Testis (tissue), 5 donors: Measurements from ENCODE around the gene SMIM38. TPM values are rescaled to one million over a fixed set of nuclear protein-coding genes. Genes with fewer than 3 reads are reported as not detected.

Experiments used
- DNase-seq: peaks from one replicate; pipeline ENCODE4 v3.0.0-alpha.2; 2019
- H3K27ac ChIP-seq, 2 donors: fragments of 200-600 bp; sonication (generic); one replicate each; pipeline ENCODE4 v1.5.1; 2019
- H3K27me3 ChIP-seq: fragments of 200-600 bp; sonication (generic); one replicate; pipeline ENCODE4 v1.5.1; 2019
- H3K36me3 ChIP-seq: fragments of 200-600 bp; sonication (generic); one replicate; pipeline ENCODE4 v1.5.1; 2017; ENCODE audit warnings: low read depth; ENCODE audit errors: missing control alignments
- H3K4me1 ChIP-seq: fragments of 200-600 bp; sonication (generic); one replicate; pipeline ENCODE4 v1.5.1; 2019
- H3K4me3 ChIP-seq, 2 donors: fragments of 200-600 bp; sonication (generic); one replicate each; pipeline ENCODE4 v1.5.1; 2017 to 2019
- H3K9me3 ChIP-seq: fragments of 200-600 bp; sonication (generic); one replicate; pipeline ENCODE4 v1.5.1; 2017
- CTCF ChIP-seq, 3 experiments: fragments of 450-650 bp in 2 of 3; fragments of 200-600 bp in 1 of 3; sonication (generic) in 1 of 3; IDR thresholded peaks; one replicate each; pipeline ENCODE4 v1.5.1; 2016 to 2019; ENCODE audit warnings: antibody characterized with exemption in 3 of 3, mild to moderate bottlenecking in 2 of 3, moderate library complexity in 1 of 3
- POLR2A ChIP-seq: fragments of 450-650 bp; IDR thresholded peaks from one replicate; pipeline ENCODE4 v1.6.1; 2017; ENCODE audit warnings: antibody characterized with exemption, mild to moderate bottlenecking, moderate library complexity
- WGBS, 2 donors: methylation state at CpG; one replicate each; pipeline ENCODE4 v1.1.5; 2018; 5-methylcytosine and 5-hydroxymethylcytosine counted together
- intact Hi-C: fragments of 100-400 bp; cut with DNase I; formaldehyde crosslinking; loops from one replicate; pipeline ENCODE4 v1.15.1; 2023; ENCODE audit warnings: low total_unique reads
- long read RNA-seq, 2 donors: transcript quantifications; one replicate each; lab custom pipeline, GENCODE V29; 2026
- polyA plus RNA-seq: library from polyadenylated mRNA; stranded (reverse); fragments of 350-450 nt; fragmentation: Illumina TruSeq; extraction: RNeasy Lipid Tissue Mini Kit (QIAGEN cat#74804); gene quantifications from one replicate; pipeline ENCODE4 v1.2.3, GENCODE V29; 2014; ENCODE audit warnings: low read depth, low replicate concordance; ENCODE audit not compliant: insufficient read depth
- total RNA-seq, 2 donors: library from RNA; depleted of rRNA; stranded (reverse); fragments of >200 nt; gene quantifications; one replicate each; pipeline ENCODE4 v1.2.3, GENCODE V29; 2016

The SMIM38 gene
- total RNA-seq (1 to 10 TPM; 3.9 to 8.8 TPM), polyA plus RNA-seq (3.3 TPM)
- long read RNA-seq, donor 1: 0 reads
- long read RNA-seq, donor 2: 0 reads

GRCh38 chr11:69155302-69156234, at the start of gene SMIM38:
SMIM38 (plus strand) TSS chr11:69155935; CDS start chr11:69157847, 1,912 bp downstream.
- WGBS, 2 donors: 70 to 78% methylated on average over 12 to 32 of the region's 32 CpGs
- peak within 1 kb of the TSS; percentile 65 to 86 for H3K27ac ChIP-seq
- no peak for TF ChIP-seq POLR2A
- no peak for TF ChIP-seq CTCF (IDR thresholded peaks at IDR 0.05)

DNA sequence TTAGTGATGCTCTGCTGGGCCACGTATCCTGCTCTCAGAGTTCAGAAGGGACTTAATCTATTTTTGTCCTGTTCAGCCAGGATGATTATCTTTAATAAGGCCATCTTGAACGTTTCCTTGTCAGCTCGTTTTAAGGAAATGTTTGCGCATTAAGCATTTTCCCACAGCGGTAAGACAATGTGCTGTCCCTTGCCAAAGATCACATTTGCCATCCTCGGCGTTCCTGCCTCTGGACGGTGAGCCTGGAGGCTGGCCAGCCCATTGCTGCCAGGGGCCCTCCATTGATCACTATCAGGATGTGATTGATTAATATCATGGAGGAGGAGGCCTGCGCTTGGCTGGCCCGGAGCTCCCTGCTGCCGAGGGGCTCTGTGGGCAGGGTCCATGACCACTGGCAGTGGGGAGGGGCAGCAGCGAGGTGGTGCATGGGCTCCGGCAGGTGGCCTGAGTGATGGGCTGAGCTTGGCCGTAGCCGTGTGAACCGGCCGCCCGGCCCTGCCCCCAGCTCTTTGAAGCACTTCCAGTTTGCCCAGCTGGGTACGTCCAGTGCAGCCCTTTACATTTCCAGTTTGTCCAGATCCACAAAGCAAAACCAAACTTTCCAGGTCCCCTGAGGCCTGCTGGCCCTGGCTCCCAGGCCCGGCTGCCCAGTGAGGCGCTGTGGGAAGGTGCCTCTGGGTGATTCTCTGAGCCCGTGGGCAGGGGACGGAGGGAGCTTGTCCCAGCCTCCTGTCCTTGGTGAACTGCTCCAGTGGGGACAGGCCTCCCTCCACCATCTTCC, 49.5 kb upstream of the SMIM38 start:
- whole genome bisulfite sequencing, 2 donors: 81 to 84% methylated on average over 9 to 23 of the region's 23 CpGs
- H3K27me3 ChIP-seq: no peaks in the 10 kb centered on the region
- intact Hi-C loops: loop anchor here (5.0 kb wide), 1 partner anchor 541 kb away; no protein-coding TSS in a partner anchor
- H3K27ac ChIP-seq: no peak overlapping the region
- no peaks in the 10 kb centered on the region for H3K4me1 ChIP-seq
- H3K36me3 ChIP-seq: no peaks in the 10 kb centered on the region
- H3K9me3 ChIP-seq: no peaks in the 10 kb centered on the region
- TF ChIP-seq POLR2A: no peak
- no peak for DNase-seq
- no peak overlapping the region for H3K4me3 ChIP-seq

More at GRCh38 chr11:69155302-69156234, at the start of gene SMIM38:
- Histone ChIP-seq H3K9me3 (no peaks in the 10 kb centered on the region), H3K4me3 (no peak within 1 kb of the TSS), H3K27me3 (no peaks in the 10 kb centered on the region), H3K36me3 (no peaks in the 10 kb centered on the region), H3K4me1 (peaks cover 24% of the 10 kb centered on the region)
- DNase-seq: no peak
- intact Hi-C loops: no loop called here

- peaks cover 5% of the 10 kb centered on the region for H3K4me1 ChIP-seq
- intact Hi-C loops: loop anchor here (5.0 kb wide), 1 partner anchor 540 kb away; no protein-coding TSS in a partner anchor
- no peaks in the 10 kb centered on the region for H3K27me3 ChIP-seq
- no peak overlapping the region for H3K4me3 ChIP-seq
- no peaks in the 10 kb centered on the region for H3K9me3 ChIP-seq
- TF ChIP-seq CTCF (IDR thresholded peaks at IDR 0.05) (no peak), POLR2A (no peak)
- H3K36me3 ChIP-seq: no peaks in the 10 kb centered on the region
- no peak overlapping the region for H3K27ac ChIP-seq
- no peak for DNase-seq
Measured at GRCh38 chr11:69107413-69107812, 48.3 kb upstream of the SMIM38 start.

- no peak for DNase-seq
- peaks cover 5% of the 10 kb centered on the region for H3K4me1 ChIP-seq
- H3K36me3 ChIP-seq: no peaks in the 10 kb centered on the region
- no peak for TF ChIP-seq CTCF (IDR thresholded peaks at IDR 0.05)
- no peak for TF ChIP-seq POLR2A
- H3K9me3 ChIP-seq: no peaks in the 10 kb centered on the region
- H3K4me3 ChIP-seq: no peak overlapping the region
- WGBS, 2 donors: 93 to 97% methylated on average over 7 of the region's 7 CpGs
- intact Hi-C loops: loop anchor here (5.0 kb wide), 1 partner anchor 539 kb away; no protein-coding TSS in a partner anchor
- H3K27ac ChIP-seq: no peak overlapping the region
- H3K27me3 ChIP-seq: no peaks in the 10 kb centered on the region
Measured at GRCh38 chr11:69108030-69108429, 47.7 kb upstream of the SMIM38 start.

DNA sequence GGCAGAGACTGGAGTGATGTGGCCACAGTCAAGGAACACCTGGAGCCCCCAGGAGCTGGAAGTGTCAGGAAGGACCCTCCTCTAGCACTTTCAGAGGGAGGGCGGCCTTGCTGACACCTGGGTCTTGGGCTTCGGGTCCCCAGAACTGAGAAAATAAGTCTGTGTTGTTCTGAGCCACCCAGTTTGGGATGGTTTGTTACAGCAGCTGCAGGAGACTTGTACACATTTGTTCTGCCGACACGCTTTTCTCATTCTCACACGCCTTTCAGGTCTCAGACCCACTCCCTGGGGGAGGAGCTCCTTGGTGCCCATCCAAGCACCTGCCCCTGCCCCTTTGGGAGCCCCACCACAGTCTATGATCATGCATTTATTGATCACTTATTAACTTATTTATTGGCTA, 47.2 kb upstream of the SMIM38 start:
- TF ChIP-seq CTCF (IDR thresholded peaks at IDR 0.05) (no peak), POLR2A (no peak)
- WGBS, 2 donors: 91 to 95% methylated on average over 5 of the region's 5 CpGs
- intact Hi-C loops: loop anchor here (5.0 kb wide), 1 partner anchor 539 kb away; no protein-coding TSS in a partner anchor

More for the DNA sequence above, 47.2 kb upstream of the SMIM38 start:
- no peak for DNase-seq
- Histone ChIP-seq H3K27ac (no peak overlapping the region), H3K36me3 (no peaks in the 10 kb centered on the region), H3K4me1 (peaks cover 5% of the 10 kb centered on the region), H3K9me3 (no peaks in the 10 kb centered on the region), H3K4me3 (no peak overlapping the region), H3K27me3 (no peaks in the 10 kb centered on the region)
